AG20443 (cell line): Measurements from ENCODE around the gene PDE6H.

Experiments used
- DNase-seq: peaks from one replicate; pipeline ENCODE4 v3.0.0; 2012; ENCODE audit warnings: low spot score, mixed read lengths

PDE6H gene

GRCh38 chr12:14975457-14975856 is 2.6 kb downstream of the PDE6H start:
- no peak for DNase-seq

- no peak for DNase-seq
Observed at GRCh38 chr12:14976658-14977057, 3.8 kb downstream of the PDE6H start.

- no peak for DNase-seq
Observed at GRCh38 chr12:14979468-14979867, 6.6 kb downstream of the PDE6H start.

- DNase-seq = no peak
Observed at GRCh38 chr12:14981049-14981448, 8.2 kb downstream of the PDE6H start.

- no peak for DNase-seq
Observed at GRCh38 chr12:14982562-14982961, 9.7 kb downstream of the PDE6H start.

- DNase-seq = no peak
Observed at GRCh38 chr12:14982991-14983390, 10.1 kb downstream of the PDE6H start.

- no peak for DNase-seq
Observed at GRCh38 chr12:14984036-14984435, 11.2 kb downstream of the PDE6H start.

- no peak for DNase-seq
Observed at GRCh38 chr12:14984766-14985285, 12.0 kb downstream of the PDE6H start.

GRCh38 chr12:14986449-14986848 is 13.6 kb downstream of the PDE6H start:
- DNase-seq = no peak

- DNase-seq = no peak
Observed at GRCh38 chr12:14988035-14988434, 15.2 kb downstream of the PDE6H start.

- no peak for DNase-seq
Observed at GRCh38 chr12:14989790-14990189, 16.9 kb downstream of the PDE6H start.

- DNase-seq = no peak
Observed at GRCh38 chr12:14991069-14991468, 18.2 kb downstream of the PDE6H start.

- DNase-seq = no peak
Observed at GRCh38 chr12:14992673-14993072, 19.8 kb downstream of the PDE6H start.

GRCh38 chr12:14993117-14993516 is 20.3 kb downstream of the PDE6H start:
- no peak for DNase-seq

- DNase-seq = peak; percentile 79
Observed at GRCh38 chr12:14993537-14994266, 20.9 kb downstream of the PDE6H start.

GRCh38 chr12:14994610-14995009 is 21.8 kb downstream of the PDE6H start:
- DNase-seq = no peak

GRCh38 chr12:14995583-14996425 is 23.0 kb downstream of the PDE6H start:
- peak; percentile 21 for DNase-seq

- no peak for DNase-seq
Observed at GRCh38 chr12:14997998-14998397, 25.2 kb downstream of the PDE6H start.

- DNase-seq = no peak
Observed at GRCh38 chr12:14999021-14999694, 26.3 kb downstream of the PDE6H start.

- no peak for DNase-seq
Observed at GRCh38 chr12:14999695-15000365, 27.0 kb downstream of the PDE6H start.

- DNase-seq = no peak
Observed at GRCh38 chr12:15000575-15000974, 27.7 kb downstream of the PDE6H start.
